C4-2B (cell line): ENCODE measurements around the gene TLCD3A.

Experiments used
- ZFX ChIP-seq: fragments of 450-650 bp; IDR thresholded peaks from 2 replicates; pipeline ENCODE4 v1.6.1; 2017
- TF ChIP-seq, protein P1 (sequence below): fragments of 450-650 bp; conservative IDR thresholded peaks from 2 replicates; pipeline ENCODE4 v1.5.1; 2017; ENCODE audit warnings: mild to moderate bottlenecking

DNA sequence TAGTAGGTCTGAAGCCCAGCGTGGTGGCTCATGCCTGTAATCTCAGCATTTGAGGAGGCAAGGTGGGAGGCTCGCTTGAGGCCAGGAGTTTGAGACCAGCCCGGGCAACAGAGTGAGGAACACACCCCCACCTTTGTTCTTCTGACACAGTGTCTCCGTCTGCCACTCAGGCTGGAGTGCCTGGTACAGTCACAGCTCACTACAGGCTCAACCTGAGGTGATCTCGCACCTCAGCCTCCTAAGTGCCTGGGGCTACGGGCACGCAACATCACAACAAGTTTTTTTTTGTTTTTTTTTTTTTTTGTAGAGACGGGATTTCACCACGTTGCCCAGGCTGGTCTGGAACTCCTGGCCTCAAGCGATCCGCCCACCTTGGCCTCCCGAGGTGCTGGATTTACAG lies 6.7 kb upstream of the TLCD3A start:
- TF ChIP-seq, protein P1, sequence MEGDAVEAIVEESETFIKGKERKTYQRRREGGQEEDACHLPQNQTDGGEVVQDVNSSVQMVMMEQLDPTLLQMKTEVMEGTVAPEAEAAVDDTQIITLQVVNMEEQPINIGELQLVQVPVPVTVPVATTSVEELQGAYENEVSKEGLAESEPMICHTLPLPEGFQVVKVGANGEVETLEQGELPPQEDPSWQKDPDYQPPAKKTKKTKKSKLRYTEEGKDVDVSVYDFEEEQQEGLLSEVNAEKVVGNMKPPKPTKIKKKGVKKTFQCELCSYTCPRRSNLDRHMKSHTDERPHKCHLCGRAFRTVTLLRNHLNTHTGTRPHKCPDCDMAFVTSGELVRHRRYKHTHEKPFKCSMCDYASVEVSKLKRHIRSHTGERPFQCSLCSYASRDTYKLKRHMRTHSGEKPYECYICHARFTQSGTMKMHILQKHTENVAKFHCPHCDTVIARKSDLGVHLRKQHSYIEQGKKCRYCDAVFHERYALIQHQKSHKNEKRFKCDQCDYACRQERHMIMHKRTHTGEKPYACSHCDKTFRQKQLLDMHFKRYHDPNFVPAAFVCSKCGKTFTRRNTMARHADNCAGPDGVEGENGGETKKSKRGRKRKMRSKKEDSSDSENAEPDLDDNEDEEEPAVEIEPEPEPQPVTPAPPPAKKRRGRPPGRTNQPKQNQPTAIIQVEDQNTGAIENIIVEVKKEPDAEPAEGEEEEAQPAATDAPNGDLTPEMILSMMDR: no peak
- TF ChIP-seq ZFX: no peak
